ENCODE data around the gene RNF208. TPM values are rescaled to one million over a fixed set of nuclear protein-coding genes. Genes with fewer than 3 reads are reported as not detected.

Gene RNF208
- total RNA-seq, 2 experiments from 2014 or later: 2.1 to 2.7 TPM

GRCh38 chr9:137184881-137185660, 37.0 kb downstream of the RNF208 start:
- H3K9me3 Mint-ChIP-seq: no peaks in the 10 kb centered on the region
- no peak overlapping the region for H3K27ac Mint-ChIP-seq
- peaks cover 11% of the 10 kb centered on the region for H3K36me3 Mint-ChIP-seq (ENCODE audit: low read depth)
- no peak for DNase-seq
- H3K4me1 Mint-ChIP-seq: peaks cover 26% of the 10 kb centered on the region
- POLR2A ChIA-PET: no interaction called here
- no peak overlapping the region for H3K4me3 Mint-ChIP-seq
- CTCF ChIA-PET: interaction anchor here (0.9 kb wide), 1 partner anchor 28 kb away, joined by 3 read pairs; no protein-coding TSS in a partner anchor
- H3K27me3 Mint-ChIP-seq: no peaks in the 10 kb centered on the region

- CTCF ChIA-PET: no interaction called here
Measured at GRCh38 chr9:137183980-137184595, 38.0 kb downstream of the RNF208 start.

GRCh38 chr9:137182836-137183235, 39.2 kb downstream of the RNF208 start:
- Mint-ChIP-seq H3K27me3 (no peaks in the 10 kb centered on the region), H3K27ac (no peak overlapping the region), H3K9me3 (no peaks in the 10 kb centered on the region), H3K4me3 (no peak overlapping the region), H3K36me3 (ENCODE audit: low read depth) (peaks cover 11% of the 10 kb centered on the region), H3K4me1 (peaks cover 15% of the 10 kb centered on the region)
- POLR2A ChIA-PET: no interaction called here
- no peak for DNase-seq
- CTCF ChIA-PET: interaction anchor here (0.6 kb wide), 1 partner anchor 217 kb away, joined by 3 read pairs; no protein-coding TSS in a partner anchor

More at GRCh38 chr9:137183980-137184595, 38.0 kb downstream of the RNF208 start:
- Mint-ChIP-seq H3K27ac (no peak overlapping the region), H3K36me3 (ENCODE audit: low read depth) (peaks cover 13% of the 10 kb centered on the region), H3K4me1 (peaks cover 17% of the 10 kb centered on the region), H3K27me3 (no peaks in the 10 kb centered on the region), H3K9me3 (no peaks in the 10 kb centered on the region), H3K4me3 (no peak overlapping the region)
- POLR2A ChIA-PET: no interaction called here
- DNase-seq: no peak

- Mint-ChIP-seq H3K4me1 (peaks cover 5% of the 10 kb centered on the region), H3K27me3 (no peaks in the 10 kb centered on the region), H3K9me3 (no peaks in the 10 kb centered on the region), H3K27ac (no peak overlapping the region), H3K36me3 (ENCODE audit: low read depth) (peaks cover 11% of the 10 kb centered on the region), H3K4me3 (no peak overlapping the region)
- POLR2A ChIA-PET: no interaction called here
- no peak for DNase-seq
- CTCF ChIA-PET: no interaction called here
Measured at GRCh38 chr9:137181680-137182079, 40.4 kb downstream of the RNF208 start.

GRCh38 chr9:137180491-137180890, 41.5 kb downstream of the RNF208 start:
- H3K9me3 Mint-ChIP-seq: no peaks in the 10 kb centered on the region
- CTCF ChIA-PET: no interaction called here
- DNase-seq: no peak
- no peak overlapping the region for H3K4me3 Mint-ChIP-seq
- POLR2A ChIA-PET: no interaction called here
- no peaks in the 10 kb centered on the region for H3K4me1 Mint-ChIP-seq
- peaks cover 11% of the 10 kb centered on the region for H3K36me3 Mint-ChIP-seq (ENCODE audit: low read depth)
- H3K27ac Mint-ChIP-seq: no peak overlapping the region
- H3K27me3 Mint-ChIP-seq: no peaks in the 10 kb centered on the region

- POLR2A ChIA-PET: no interaction called here
- no peak for DNase-seq
- Mint-ChIP-seq H3K27ac (no peak overlapping the region), H3K27me3 (no peaks in the 10 kb centered on the region), H3K9me3 (no peaks in the 10 kb centered on the region), H3K4me3 (no peak overlapping the region), H3K36me3 (ENCODE audit: low read depth) (peaks cover 10% of the 10 kb centered on the region), H3K4me1 (no peaks in the 10 kb centered on the region)
- CTCF ChIA-PET: interaction anchor here (1.3 kb wide), 1 partner anchor 57 kb away, joined by 3 read pairs; no protein-coding TSS in a partner anchor
Measured at GRCh38 chr9:137179761-137180160, 42.3 kb downstream of the RNF208 start.

GRCh38 chr9:137178939-137179630, 43.0 kb downstream of the RNF208 start:
- Mint-ChIP-seq H3K4me3 (no peak overlapping the region), H3K36me3 (ENCODE audit: low read depth) (peaks cover 10% of the 10 kb centered on the region), H3K27me3 (no peaks in the 10 kb centered on the region), H3K27ac (no peak overlapping the region), H3K9me3 (no peaks in the 10 kb centered on the region), H3K4me1 (no peaks in the 10 kb centered on the region)
- DNase-seq: no peak
- CTCF ChIA-PET: interaction anchor here (0.9 to 1.3 kb wide), 2 partner anchors 21 to 58 kb away, joined by 3 read pairs; no protein-coding TSS in a partner anchor
- POLR2A ChIA-PET: no interaction called here

- Mint-ChIP-seq H3K36me3 (ENCODE audit: low read depth) (peaks cover 7% of the 10 kb centered on the region), H3K4me3 (no peak overlapping the region), H3K27me3 (peaks cover 2% of the 10 kb centered on the region), H3K9me3 (no peaks in the 10 kb centered on the region), H3K4me1 (no peaks in the 10 kb centered on the region), H3K27ac (no peak overlapping the region)
- CTCF ChIA-PET: interaction anchor here (0.9 to 1.3 kb wide), 2 partner anchors 20 to 58 kb away, joined by 3 read pairs; no protein-coding TSS in a partner anchor
- POLR2A ChIA-PET: no interaction called here
- no peak for DNase-seq
Measured at GRCh38 chr9:137178201-137178938, 43.7 kb downstream of the RNF208 start.

GRCh38 chr9:137176302-137177182, 45.5 kb downstream of the RNF208 start:
- Mint-ChIP-seq H3K27ac (no peak overlapping the region), H3K4me1 (no peaks in the 10 kb centered on the region), H3K9me3 (no peaks in the 10 kb centered on the region), H3K4me3 (no peak overlapping the region), H3K27me3 (peaks cover 12% of the 10 kb centered on the region), H3K36me3 (ENCODE audit: low read depth) (peaks cover 3% of the 10 kb centered on the region)
- POLR2A ChIA-PET: no interaction called here
- CTCF ChIA-PET: interaction anchor here (1.0 to 1.3 kb wide), 3 partner anchors 11 to 148 kb away, joined by 3 read pairs; partner anchors contain the start of genes ANAPC2, RNF208 and SSNA1
- DNase-seq: peak; percentile 28

GRCh38 chr9:137175345-137175961, 46.6 kb downstream of the RNF208 start:
- Mint-ChIP-seq H3K36me3 (ENCODE audit: low read depth) (peaks cover 3% of the 10 kb centered on the region), H3K9me3 (no peaks in the 10 kb centered on the region), H3K4me3 (no peak overlapping the region), H3K4me1 (no peaks in the 10 kb centered on the region), H3K27ac (no peak overlapping the region), H3K27me3 (peaks cover 19% of the 10 kb centered on the region)
- POLR2A ChIA-PET: no interaction called here
- no peak for DNase-seq
- CTCF ChIA-PET: interaction anchor here (1.2 kb wide), 1 partner anchor 21 kb away, joined by 3 read pairs; no protein-coding TSS in a partner anchor

- Mint-ChIP-seq H3K4me1 (no peaks in the 10 kb centered on the region), H3K9me3 (no peaks in the 10 kb centered on the region), H3K27me3 (peaks cover 25% of the 10 kb centered on the region), H3K4me3 (no peak overlapping the region), H3K27ac (no peak overlapping the region), H3K36me3 (ENCODE audit: low read depth) (peaks cover 3% of the 10 kb centered on the region)
- POLR2A ChIA-PET: no interaction called here
- DNase-seq: no peak
- CTCF ChIA-PET: interaction anchor here (1.2 kb wide), 1 partner anchor 21 kb away, joined by 3 read pairs; no protein-coding TSS in a partner anchor
Measured at GRCh38 chr9:137174722-137175293, 47.2 kb downstream of the RNF208 start.

All from activated CD4-positive, alpha-beta T cell treated with anti-CD3 and anti-CD28 coated beads, Interleukin-2, amount 10 ng/mL, durations not matched to agents 7 days and 5 days (primary cell).